NCI-H1436 treated with DMSO at 0.1 percent for 48 hours (cell line): ENCODE measurements around the gene PTPN22.

Experiments
- DNase-seq: peaks from one replicate; lab custom pipeline; 2025; lab: John Stamatoyannopoulos, UW

The PTPN22 gene

DNA sequence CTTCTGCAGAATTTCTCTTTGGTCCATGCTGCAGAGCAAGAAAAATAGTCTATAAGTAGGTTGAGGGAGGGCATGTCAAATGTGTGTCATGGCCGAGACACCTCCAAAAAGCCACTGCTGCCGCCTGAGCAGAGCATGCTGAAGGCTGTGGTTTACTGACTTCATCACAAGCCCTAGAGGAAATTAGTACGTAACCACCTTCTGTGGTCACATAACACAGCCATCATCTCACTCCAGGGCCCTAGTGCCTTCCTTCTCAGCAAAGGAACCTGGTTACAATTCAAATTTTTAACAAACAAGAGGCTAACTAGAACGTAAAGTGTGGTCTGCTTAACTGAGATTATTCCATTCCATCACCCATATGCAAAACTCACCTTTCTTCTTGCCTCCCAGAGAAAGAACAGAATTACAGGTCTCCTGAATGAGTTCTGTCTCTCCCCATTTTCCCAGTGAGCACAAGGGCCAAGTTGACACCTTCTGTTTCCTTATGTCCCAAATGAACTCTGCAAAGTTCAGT, at the start of gene PTPN22:
PTPN22 (minus strand) TSS at position 116 of the 517 bp plus-strand sequence.
- DNase-seq = no peak

DNA sequence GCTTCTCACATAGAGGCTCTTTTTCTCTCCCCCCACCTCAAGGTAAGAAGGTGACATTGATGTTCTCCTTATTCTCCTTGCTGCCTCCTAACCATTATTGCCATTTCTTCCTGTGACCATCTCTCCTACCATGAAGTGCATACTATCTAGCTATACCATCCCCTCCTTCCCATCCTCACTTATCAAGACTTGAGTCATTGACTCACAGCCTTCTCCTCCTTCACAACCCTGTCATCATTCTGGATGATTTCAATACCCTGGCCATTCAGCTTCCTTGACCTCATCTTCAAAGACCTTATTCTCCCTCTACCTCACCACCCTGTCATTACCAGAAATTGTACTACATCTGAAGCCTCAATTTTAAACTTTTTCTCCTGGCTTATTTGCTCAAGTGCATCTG, 46.7 kb upstream of the PTPN22 start:
- no peak for DNase-seq

DNA sequence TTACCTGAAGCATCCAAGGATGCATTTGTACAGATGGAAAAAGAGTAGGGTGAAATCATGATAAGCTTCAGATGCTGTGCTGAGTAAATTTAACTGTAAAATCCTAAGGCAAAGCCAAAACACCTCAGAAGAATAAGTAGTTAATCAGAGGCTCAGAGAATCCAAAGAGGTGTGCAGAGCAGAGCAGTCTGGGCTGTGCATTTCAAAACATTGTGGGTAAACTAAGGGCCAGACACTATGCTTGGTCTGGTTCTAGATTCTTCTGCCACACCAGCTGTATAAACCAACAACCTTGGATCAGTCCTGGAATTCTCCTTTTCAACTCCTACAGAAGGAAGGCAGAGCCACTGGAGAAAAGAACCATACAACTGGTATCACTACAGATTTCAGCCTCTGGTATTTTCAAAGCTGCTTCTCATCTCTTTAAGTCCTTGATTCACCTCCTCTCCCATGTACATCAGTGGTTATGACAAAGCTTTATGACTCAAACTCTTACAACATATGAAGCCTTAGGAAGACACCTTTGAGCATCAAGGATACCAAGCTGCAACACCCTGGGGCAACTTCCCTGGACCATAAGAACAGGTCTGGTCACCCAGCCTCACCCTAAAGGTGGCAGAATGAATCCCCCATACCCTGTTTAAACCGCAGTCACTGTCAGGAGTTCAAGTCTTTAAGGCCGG, 46.0 kb upstream of the PTPN22 start:
- no peak for DNase-seq

DNA sequence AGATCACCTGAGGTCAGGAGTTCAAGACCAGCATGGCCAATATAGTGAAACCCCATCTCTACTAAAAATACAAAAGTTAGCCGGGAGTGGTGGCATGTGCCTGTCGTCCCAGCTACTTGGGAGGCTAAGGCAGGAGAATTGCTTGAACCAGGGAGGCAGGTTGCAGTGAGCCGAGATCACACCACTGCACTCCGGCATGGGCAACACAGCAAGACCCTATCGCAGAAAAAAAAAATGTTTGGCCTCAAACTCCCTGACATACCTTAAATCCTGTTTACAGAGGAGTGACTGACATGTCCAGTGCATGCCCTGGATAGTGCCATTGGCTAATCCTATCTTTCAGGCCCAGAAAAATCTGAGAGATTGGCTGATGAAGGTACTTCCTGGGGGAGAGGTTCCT, 45.5 kb upstream of the PTPN22 start:
- DNase-seq = no peak

DNA sequence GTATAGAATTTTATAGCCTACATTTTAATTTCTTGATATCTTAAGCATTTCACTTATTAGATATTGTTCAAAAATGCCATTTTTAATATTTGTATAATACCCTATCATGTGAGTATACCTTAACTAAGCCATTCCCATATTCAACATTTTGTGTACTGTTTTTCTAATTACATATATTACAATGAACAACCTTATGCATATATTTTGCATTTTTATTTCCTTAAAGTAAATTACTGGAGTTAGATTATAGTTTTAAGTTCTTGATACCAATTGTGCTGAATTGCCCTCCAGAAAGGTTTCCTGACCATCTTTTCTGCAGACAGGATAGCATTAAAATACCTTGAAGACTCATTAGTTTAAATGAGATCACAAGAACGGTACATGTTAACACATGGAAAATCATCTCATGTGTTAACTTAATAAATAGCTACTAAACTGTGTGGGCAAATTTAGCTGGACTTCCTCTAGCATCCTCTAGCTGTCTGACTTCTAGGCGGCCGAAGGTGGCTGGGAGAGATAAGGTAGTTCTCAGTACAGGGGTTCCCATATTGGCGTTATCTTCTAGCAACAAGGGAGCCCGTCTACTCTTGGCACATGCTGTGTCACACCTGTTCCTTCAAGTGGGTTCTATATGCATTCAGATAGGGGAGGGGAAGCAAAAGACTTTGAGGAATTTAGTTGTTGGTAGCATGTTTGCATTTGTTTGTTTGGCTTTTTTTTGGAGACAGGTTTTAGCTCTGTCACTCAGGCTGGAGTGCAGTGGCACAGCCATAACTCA, 42.6 kb upstream of the PTPN22 start:
- DNase-seq = no peak

DNA sequence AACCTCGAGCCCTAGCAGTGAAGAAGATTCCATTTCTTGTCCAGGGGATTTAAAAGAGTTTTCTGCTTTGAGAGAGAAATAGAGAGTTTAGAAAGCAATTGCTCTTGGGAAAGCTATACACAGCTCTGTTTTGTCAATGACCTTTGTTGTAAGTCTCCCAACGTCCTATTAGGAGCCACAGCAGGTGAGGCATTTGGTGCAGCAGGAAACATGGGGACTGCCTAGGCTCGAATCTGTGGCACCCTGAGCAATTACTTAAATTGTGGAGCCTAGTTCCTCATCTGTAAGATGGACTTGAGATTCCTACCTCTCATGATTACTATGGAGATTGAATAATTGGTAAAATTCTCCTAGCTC, 41.8 kb upstream of the PTPN22 start:
- no peak for DNase-seq

DNA sequence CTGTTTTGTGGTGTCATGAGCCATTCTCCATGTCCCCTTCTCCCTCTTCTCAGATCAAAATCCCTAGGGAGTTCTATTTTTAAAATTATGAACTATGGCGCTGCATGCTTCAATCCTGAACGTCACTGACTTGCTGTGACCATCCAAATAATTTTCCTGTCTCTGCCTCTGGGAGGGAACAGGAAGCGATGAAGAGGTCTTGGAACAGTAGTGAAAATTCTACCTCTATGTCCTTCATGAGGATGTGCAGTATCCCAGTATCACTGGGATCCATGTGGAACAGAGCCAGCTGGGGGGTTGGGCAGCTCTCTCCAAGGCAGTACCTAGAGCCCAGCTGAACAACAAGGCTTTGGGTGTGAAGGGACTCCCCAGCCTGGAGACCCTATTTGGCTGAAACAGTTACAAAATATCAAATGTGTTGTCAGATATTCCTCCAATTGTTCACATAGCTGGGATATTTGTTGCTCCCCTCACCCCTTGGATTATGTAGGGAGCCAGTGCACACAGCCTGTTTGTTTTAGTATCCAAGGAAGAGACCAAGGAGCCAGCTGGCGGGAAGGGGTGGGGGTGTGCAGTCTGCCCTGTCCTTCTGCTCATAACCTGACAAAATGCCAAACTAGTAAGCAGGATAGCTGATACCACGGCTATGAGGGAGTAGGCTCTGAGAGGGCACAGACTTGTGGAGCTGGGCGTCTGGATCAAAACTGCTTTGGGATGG, 41.2 kb upstream of the PTPN22 start:
- DNase-seq = no peak

DNA sequence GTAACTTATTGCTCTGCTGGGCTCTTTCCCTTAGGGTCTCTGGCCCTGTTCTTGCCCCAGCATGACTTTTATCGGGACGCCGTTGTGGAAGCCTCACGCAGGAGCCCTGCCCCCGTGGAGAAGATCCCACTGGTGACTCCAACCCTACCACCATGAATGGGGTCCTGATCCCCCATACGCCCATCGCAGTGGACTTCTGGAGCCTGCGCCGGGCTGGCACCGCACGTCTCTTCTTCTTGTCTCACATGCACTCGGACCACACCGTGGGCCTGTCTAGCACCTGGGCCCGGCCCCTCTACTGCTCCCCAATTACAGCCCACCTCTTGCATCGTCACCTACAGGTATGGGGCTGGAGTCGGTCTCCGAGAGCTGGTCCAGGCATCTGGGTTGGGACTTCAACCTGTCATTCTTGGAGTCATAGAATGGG, 33.9 kb upstream of the PTPN22 start:
- DNase-seq = no peak

DNA sequence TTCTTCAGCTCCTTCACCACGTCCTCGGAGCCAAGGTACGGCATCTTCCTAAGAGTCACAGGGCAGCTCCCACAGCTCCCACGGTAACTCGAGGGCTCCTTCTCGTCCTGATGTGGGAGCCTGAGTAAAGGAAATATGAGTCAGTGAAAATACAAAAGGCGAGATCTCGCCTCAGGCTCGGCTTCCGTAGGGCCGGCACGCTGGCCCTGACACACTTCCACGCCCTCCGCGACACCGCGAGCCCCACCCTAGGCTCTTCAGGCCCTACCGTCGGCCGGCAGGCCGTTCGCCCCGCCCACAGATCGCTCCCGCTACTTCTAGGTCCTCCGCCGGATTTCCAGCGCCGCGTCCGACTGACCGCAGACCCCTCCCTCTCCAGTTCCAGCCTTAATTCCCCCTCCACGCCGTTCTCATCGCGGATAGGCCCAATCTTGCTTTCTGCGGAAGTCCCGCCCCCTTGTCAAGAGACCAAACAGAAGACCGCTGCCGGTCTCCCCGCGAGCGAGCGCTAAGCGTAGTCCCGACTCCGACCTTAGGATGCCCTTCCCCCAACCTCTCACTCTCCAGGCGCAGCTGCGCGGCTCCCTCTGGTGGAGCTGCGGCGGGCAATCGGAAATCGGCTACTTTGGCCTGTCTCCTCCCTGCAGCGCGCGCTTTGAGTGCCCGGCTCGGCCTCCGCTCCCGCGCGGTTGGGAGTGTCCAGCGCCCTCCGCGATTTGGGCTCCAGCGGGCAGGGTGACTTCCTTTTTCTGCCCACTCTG, 33.3 kb upstream of the PTPN22 start, which contains the start of the genes AP4B1 and DCLRE1B:
AP4B1 (minus strand) TSS at position 126 of the 761 bp plus-strand sequence; CDS start at position 44, 82 bp downstream.
DCLRE1B (plus strand) TSS at position 653 of the 761 bp plus-strand sequence. CDS start 261 bp downstream, outside the sequence.
- peak; percentile 95 for DNase-seq

DNA sequence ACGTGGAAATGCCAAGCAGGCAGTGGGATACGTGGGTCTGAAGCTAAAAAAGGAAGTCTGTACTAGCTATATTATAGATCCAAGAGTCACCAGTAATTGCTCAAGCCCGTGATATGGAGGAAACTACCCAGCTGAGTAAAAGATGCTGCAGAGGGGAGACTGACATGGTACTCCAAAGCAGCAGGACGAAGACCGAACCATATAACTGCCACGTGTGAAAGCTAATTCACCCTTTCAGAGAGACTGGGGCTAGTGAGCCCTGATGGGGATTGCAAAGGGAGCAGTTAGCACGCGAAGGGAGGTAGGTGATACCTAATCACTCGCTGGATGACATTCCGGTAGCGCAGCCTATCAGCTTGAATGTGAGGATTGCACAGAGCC, 32.8 kb upstream of the PTPN22 start:
- no peak for DNase-seq

DNA sequence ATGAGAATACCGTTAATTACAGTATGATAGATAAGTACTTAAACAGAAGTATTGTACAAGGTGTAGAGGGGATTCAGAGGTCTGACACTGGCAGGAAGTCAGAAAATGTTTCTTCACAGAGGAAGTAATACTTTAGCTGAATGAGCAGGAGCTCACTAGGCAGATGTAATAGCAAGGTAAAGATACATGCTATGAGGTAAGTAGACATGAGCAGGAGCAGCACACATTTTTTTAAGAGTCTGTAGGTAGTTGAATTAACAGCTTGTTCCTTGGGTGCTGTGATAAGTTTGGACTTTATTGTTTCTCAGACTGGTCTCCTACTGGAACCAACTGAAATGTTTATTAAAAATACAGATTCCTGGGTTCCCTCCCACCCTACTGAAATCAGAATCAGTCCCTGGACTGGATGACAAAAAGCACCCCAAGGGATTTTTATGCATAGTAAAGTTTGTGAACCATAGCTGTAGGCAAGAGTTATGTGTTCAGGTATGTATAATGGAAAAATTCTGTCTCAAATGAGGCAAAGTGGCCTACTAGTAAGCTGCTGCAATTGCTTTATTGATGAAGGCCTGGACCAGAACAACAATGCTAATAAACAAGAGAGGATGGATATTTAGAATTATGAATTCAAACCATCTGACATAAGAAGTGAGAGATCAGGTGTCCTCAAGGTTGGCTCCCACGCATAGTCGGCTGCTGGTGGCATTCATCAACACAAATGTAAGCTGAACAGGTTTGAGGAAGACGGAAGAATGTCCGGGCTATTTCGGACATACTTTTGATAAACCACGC, 32.2 kb upstream of the PTPN22 start:
- DNase-seq = no peak

DNA sequence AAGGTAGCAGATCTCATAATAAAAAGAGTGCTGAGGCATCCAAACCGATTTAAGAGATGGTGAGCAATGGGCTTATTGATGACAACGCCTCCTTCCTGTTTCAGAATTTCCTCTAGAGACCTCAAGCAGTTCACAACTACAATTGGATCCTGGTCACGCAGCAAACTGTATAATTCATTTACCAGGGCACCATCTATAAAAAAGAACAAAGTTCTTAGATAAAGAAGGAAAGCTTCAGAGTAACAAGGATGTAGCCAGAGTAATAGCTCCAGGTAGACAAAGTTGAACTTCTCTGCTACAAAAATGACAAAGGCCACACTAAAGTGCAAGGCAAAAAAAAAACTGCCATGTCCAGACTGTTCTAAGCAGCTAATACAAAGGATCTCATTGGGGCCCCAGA, 29.7 kb upstream of the PTPN22 start:
- DNase-seq = no peak

DNA sequence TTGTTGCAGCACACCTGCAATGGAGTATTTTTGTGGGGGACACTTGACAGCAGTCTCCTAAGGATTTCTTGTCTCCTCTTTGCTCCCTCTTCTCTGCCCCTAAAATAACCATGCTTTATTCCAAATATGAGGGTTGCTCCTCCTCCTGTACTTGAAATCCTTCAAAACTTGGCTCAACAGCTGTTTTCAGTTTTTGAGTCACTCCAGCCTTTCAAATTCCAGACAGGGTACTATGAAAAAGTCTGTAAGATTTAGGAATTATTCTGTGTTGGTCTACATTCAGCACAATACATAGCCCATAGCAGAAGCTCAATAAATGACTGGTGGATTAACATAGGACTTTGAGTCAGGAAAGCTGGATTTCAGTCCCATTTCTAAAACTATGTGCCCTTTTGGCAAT, 27.6 kb upstream of the PTPN22 start:
- DNase-seq = no peak

DNA sequence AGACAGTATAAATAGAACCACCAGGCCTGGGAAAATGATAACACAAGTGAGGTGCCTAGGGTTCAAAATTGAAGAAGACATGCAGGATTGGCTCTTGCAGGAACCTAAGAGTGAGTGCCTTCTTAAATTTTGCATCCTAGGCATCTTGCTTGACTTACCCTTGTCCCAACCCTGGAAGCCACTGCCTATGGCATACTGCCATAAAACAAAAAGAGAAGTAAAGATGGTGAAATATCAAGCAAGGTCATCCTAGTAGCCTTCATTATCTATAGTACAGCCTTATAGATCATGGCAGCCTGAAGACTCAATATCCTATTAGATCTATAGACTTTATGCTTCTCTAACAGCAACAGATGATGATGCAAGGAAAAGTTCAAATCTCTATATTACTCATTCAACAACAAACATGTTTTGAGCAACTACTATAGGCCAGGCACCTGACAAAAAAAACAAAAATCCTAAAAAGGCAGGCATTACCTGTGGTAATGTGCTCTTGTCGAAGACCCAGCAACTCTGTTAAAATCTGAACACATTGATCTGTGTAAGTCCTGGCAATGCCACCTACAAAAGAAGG, 26.8 kb upstream of the PTPN22 start:
- DNase-seq = no peak

DNA sequence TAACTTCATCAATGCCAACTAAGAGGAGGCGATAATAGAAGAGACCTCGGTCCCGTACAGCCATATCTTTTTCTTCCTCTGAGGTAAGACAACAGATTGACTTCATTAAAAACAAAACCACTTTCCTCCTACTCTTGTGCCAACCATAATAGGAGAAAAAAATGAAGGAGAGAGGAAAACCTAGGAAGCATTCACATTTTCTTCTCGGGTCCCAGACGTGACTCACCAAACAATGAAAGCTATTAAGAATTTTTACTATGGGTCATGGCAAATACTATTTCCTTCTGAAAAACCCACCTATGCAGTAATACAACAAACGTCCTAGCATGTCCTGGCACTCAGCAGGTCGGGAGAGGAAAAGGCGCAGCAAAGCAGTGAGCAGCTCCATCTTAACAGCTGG, 24.4 kb upstream of the PTPN22 start:
- no peak for DNase-seq

DNA sequence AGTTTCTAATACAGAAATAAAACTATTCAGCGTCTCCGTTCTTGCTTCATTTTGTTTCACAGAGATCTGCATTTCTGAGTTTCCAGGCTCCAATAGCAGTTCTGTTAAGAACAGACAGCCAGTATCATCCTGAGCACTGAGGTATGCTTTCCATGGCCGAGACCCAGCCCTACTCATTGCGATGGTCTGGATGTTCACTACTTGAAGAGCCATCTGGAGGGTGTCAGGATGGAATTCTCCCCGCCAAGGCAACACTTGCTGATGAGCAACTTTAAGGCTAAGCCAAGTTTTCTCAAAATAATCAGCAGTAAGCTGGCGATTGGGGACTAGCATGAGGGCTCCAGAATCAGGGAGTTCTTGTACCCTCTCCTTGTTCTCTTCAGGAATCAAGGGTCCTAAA, 23.6 kb upstream of the PTPN22 start:
- no peak for DNase-seq

DNA sequence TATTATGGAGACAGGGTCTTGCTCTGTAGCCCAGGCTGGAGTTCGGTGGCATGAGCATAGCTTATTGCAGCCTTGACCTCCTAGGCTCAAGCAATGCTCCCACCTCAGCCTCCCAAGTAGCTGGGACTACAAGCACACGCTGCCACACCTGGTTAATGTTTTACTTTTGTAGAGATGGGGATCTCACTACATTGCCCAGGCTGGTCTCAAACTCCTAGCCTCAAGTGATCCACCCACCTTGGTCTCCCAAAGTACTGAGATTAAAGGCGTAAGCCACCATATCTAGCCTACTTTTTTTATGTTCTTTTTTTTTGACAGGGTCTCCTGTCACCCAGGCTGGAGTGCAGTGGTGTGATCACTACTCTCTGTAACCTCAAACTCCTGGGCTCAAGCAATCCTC, 21.8 kb upstream of the PTPN22 start:
- DNase-seq = no peak

DNA sequence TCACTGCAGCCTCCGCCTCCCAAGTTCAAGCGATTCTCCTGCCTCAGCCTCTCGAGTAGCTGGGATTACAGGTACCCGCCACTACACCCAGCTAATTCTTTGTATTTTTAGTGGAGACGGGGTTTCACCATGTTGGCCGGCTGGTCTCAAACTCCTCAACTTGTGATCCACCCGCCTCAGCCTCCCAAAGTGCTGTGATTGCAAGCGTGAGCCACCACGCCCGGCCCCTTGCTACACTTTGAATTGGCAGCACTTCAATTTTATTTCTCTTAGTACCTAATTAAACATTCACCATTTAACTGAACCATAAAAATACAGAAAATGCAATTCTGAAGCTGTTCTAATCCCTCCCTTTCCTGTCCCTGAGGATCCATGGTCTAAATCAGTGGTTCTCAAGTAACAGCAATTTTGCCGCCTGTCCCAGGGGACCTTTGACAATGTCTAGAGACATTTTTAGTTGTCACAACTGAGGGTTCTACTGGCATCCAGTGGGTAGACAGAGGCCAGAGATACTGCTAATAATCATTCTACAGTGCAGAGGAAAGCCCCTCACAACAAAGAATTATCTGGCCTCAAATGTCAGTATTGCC, 20.2 kb upstream of the PTPN22 start:
- peak; percentile 39 for DNase-seq

DNA sequence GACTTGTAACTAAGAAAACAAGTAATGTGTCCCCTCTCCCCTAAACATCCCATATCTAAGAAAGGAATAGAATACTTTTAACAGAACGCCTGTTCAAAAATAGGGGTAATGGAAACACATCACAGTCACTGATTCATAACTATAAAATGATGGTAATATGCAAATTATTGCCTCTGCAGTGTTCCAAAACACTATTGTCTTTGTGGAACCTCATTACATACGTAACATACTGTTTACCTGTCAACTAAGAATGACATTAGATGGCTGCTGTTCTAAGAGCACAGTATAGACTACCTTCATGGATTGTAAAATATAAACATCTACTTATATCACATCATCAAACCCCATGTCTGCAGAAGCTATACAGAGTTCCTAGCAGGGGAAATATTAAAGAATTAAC, 19.3 kb upstream of the PTPN22 start:
- no peak for DNase-seq
